Measurements from ENCODE around the gene BRD3OS.

BRD3OS gene

DNA sequence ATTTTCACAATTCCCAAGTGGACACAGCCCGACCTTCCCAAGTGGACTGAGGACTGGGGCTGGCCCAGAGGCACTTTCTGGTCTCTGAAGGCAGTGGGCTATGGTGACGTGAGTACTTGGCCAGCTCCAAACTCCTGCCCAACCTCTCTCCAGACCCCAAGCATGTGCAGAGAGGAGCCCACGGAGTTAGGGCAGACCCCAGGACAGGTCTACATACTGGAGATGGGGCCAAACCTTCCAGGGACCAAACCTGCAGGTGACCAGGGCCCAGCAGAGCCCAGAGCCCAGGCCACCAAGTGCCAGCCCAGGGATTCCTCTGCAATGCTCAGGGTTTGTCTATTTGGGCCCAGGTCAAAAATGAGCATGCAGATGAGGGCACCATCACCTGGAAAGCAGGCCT, 27.2 kb downstream of the BRD3OS start:
- H3K4me1 ChIP-seq (ENCODE audit: control insufficient read depth in 2 of 2, insufficient read depth in 2 of 2, low read length in 2 of 2): peaks cover 20 to 21% of the 10 kb centered on the region in 2 donors

DNA sequence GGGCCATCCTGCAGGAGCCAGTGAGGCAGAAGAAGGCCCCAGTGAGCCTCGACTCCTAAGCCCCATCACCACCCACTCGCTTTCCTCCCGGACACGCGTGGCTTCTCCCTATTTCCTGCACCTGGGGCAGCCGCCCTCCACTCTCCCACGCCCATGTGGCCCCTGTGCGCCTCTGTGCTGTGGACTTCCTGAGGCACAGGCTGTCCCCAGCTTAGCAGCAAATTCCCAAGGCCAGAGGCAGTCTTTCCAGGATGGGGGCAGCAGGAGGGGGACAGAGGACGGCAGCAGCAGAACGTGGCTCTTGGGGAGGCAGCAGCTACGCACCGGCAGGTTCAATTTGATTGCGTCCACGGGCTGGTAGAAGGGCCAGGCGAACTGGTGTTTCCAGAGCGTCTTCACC, 27.7 kb downstream of the BRD3OS start:
- H3K4me3 ChIP-seq (ENCODE audit: low read length in 2 of 2): no peak overlapping the region
- no peaks in the 10 kb centered on the region for H3K27me3 ChIP-seq (ENCODE audit: control insufficient read depth in 2 of 2, insufficient read depth in 2 of 2, low read length in 2 of 2)
- H3K4me1 ChIP-seq (ENCODE audit: control insufficient read depth in 2 of 2, insufficient read depth in 2 of 2, low read length in 2 of 2): peaks cover 20 to 23% of the 10 kb centered on the region in 2 donors
- no peaks in the 10 kb centered on the region for H3K9me3 ChIP-seq (ENCODE audit: control insufficient read depth in 2 of 2, low read length in 2 of 2)
- no peak overlapping the region for H3K27ac ChIP-seq (ENCODE audit: low read depth in 2 of 2, low read length in 2 of 2)
- no peak overlapping the region for H3K9ac ChIP-seq (ENCODE audit: low read depth in 1 of 2, low read length in 2 of 2)
- peaks cover 20 to 37% of the 10 kb centered on the region in 2 donors for H3K36me3 ChIP-seq (ENCODE audit: control insufficient read depth in 2 of 2, insufficient read depth in 2 of 2, low read length in 2 of 2)

More for the DNA sequence above, 27.2 kb downstream of the BRD3OS start:
- no peaks in the 10 kb centered on the region for H3K27me3 ChIP-seq (ENCODE audit: control insufficient read depth in 2 of 2, insufficient read depth in 2 of 2, low read length in 2 of 2)
- H3K4me3 ChIP-seq (ENCODE audit: low read length in 2 of 2): no peak overlapping the region
- H3K36me3 ChIP-seq (ENCODE audit: control insufficient read depth in 2 of 2, insufficient read depth in 2 of 2, low read length in 2 of 2): peaks cover 25 to 41% of the 10 kb centered on the region in 2 donors
- H3K9ac ChIP-seq (ENCODE audit: low read depth in 1 of 2, low read length in 2 of 2): no peak overlapping the region
- no peak overlapping the region for H3K27ac ChIP-seq (ENCODE audit: low read depth in 2 of 2, low read length in 2 of 2)
- H3K9me3 ChIP-seq (ENCODE audit: control insufficient read depth in 2 of 2, low read length in 2 of 2): no peaks in the 10 kb centered on the region

DNA sequence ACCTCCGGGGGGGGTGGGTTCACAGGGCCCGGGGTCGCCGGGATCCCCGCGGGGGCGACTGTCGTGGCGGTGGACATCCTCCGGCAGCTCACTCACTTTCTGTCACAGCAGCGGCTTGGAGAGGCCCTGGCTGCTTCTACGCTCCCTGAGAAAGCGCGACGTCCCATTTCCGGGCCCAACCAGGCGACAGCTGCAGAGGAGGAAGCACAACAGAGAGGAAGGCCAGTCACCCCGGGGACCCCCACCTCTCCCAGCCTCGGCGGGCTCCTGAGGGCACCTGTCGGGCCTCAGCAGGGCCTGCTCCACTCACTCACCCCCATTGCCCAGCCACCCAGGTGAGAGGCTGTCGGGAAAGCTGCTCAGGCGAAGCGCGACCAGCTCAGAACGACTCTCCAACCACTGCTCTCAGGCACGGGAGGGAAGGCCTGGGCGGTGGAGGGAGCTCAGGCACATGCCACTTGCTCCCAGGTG, 28.2 kb downstream of the BRD3OS start:
- H3K36me3 ChIP-seq (ENCODE audit: control insufficient read depth in 2 of 2, insufficient read depth in 2 of 2, low read length in 2 of 2): peaks cover 18 to 34% of the 10 kb centered on the region in 2 donors

DNA sequence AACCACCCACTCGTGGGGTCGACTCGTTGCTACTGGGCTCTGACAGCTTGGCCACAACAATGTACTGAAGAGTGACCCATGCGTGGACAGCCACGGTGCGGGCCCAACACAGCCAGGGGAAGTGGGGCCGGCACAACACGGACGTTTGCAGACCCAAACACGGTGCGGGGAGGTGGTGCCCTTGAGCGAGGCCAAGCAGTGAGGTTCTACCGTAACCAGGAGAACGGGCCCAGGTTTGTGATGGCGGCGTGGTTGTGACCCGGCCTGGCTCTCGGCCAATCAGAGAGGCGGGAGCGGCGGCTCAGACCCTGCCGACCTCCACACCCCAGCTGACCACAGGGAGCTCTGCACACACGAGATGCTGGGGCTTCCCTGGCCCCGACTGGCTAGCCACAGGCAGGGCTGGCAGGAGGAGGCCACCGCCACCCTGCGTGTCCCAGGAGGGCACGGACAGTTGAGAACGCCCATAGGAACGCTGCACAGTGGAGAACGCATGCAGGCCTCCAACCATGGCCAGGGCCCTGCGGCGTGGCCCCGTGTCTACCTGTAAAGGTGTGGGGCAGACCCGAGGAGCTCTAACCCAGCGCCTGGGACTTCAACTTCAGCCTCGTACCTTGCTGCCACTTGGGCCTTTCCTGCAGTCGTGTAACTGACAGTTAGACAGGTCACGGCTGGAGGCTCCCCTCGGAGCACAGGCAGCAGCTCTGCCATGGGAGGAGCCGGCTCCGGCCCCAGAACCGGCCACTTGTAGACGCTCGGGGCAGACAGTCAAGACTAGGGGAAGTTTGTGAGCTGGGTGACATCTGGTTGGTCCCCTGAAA, 28.9 kb downstream of the BRD3OS start:
- no peak overlapping the region for H3K9ac ChIP-seq (ENCODE audit: low read depth in 1 of 2, low read length in 2 of 2)
- peaks cover 20 to 25% of the 10 kb centered on the region in 2 donors for H3K4me1 ChIP-seq (ENCODE audit: control insufficient read depth in 2 of 2, insufficient read depth in 2 of 2, low read length in 2 of 2)
- no peak overlapping the region for H3K27ac ChIP-seq (ENCODE audit: low read depth in 2 of 2, low read length in 2 of 2)
- H3K4me3 ChIP-seq (ENCODE audit: low read length in 2 of 2): no peak overlapping the region
- H3K9me3 ChIP-seq (ENCODE audit: control insufficient read depth in 2 of 2, low read length in 2 of 2): no peaks in the 10 kb centered on the region
- no peaks in the 10 kb centered on the region for H3K27me3 ChIP-seq (ENCODE audit: control insufficient read depth in 2 of 2, insufficient read depth in 2 of 2, low read length in 2 of 2)
- peaks cover 15 to 26% of the 10 kb centered on the region in 2 donors for H3K36me3 ChIP-seq (ENCODE audit: control insufficient read depth in 2 of 2, insufficient read depth in 2 of 2, low read length in 2 of 2)

More for the DNA sequence above, 28.2 kb downstream of the BRD3OS start:
- Histone ChIP-seq H3K9me3 (ENCODE audit: control insufficient read depth in 2 of 2, low read length in 2 of 2) (no peaks in the 10 kb centered on the region), H3K9ac (ENCODE audit: low read depth in 1 of 2, low read length in 2 of 2) (no peak overlapping the region), H3K27me3 (ENCODE audit: control insufficient read depth in 2 of 2, insufficient read depth in 2 of 2, low read length in 2 of 2) (no peaks in the 10 kb centered on the region), H3K4me1 (ENCODE audit: control insufficient read depth in 2 of 2, insufficient read depth in 2 of 2, low read length in 2 of 2) (peaks cover 20 to 23% of the 10 kb centered on the region in 2 donors), H3K27ac (ENCODE audit: low read depth in 2 of 2, low read length in 2 of 2) (no peak overlapping the region), H3K4me3 (ENCODE audit: low read length in 2 of 2) (no peak overlapping the region)

- Histone ChIP-seq H3K4me3 (ENCODE audit: low read length in 2 of 2) (no peak overlapping the region), H3K27me3 (ENCODE audit: control insufficient read depth in 2 of 2, insufficient read depth in 2 of 2, low read length in 2 of 2) (no peaks in the 10 kb centered on the region), H3K9ac (ENCODE audit: low read depth in 1 of 2, low read length in 2 of 2) (no peak overlapping the region), H3K27ac (ENCODE audit: low read depth in 2 of 2, low read length in 2 of 2) (no peak overlapping the region), H3K9me3 (ENCODE audit: control insufficient read depth in 2 of 2, low read length in 2 of 2) (no peaks in the 10 kb centered on the region), H3K36me3 (ENCODE audit: control insufficient read depth in 2 of 2, insufficient read depth in 2 of 2, low read length in 2 of 2) (peaks cover 15 to 20% of the 10 kb centered on the region in 2 donors), H3K4me1 (ENCODE audit: control insufficient read depth in 2 of 2, insufficient read depth in 2 of 2, low read length in 2 of 2) (peaks cover 18 to 32% of the 10 kb centered on the region in 2 donors)
Observed at GRCh38 chr9:134054891-134055811, 29.9 kb downstream of the BRD3OS start.

- Histone ChIP-seq H3K4me3 (ENCODE audit: low read length in 2 of 2) (no peak overlapping the region), H3K9me3 (ENCODE audit: control insufficient read depth in 2 of 2, low read length in 2 of 2) (no peaks in the 10 kb centered on the region), H3K27me3 (ENCODE audit: control insufficient read depth in 2 of 2, insufficient read depth in 2 of 2, low read length in 2 of 2) (no peaks in the 10 kb centered on the region), H3K27ac (ENCODE audit: low read depth in 2 of 2, low read length in 2 of 2) (no peak overlapping the region), H3K9ac (ENCODE audit: low read depth in 1 of 2, low read length in 2 of 2) (no peak overlapping the region), H3K4me1 (ENCODE audit: control insufficient read depth in 2 of 2, insufficient read depth in 2 of 2, low read length in 2 of 2) (peaks cover 18 to 36% of the 10 kb centered on the region in 2 donors), H3K36me3 (ENCODE audit: control insufficient read depth in 2 of 2, insufficient read depth in 2 of 2, low read length in 2 of 2) (peaks cover 7 to 15% of the 10 kb centered on the region in 2 donors)
Observed at GRCh38 chr9:134055981-134056461, 30.7 kb downstream of the BRD3OS start.

- H3K27me3 ChIP-seq (ENCODE audit: control insufficient read depth in 2 of 2, insufficient read depth in 2 of 2, low read length in 2 of 2): no peaks in the 10 kb centered on the region
- peaks cover 18 to 36% of the 10 kb centered on the region in 2 donors for H3K4me1 ChIP-seq (ENCODE audit: control insufficient read depth in 2 of 2, insufficient read depth in 2 of 2, low read length in 2 of 2)
- H3K4me3 ChIP-seq (ENCODE audit: low read length in 2 of 2): no peak overlapping the region
- no peak overlapping the region for H3K9ac ChIP-seq (ENCODE audit: low read depth in 1 of 2, low read length in 2 of 2)
- H3K9me3 ChIP-seq (ENCODE audit: control insufficient read depth in 2 of 2, low read length in 2 of 2): no peaks in the 10 kb centered on the region
- H3K27ac ChIP-seq (ENCODE audit: low read depth in 2 of 2, low read length in 2 of 2): no peak overlapping the region
- H3K36me3 ChIP-seq (ENCODE audit: control insufficient read depth in 2 of 2, insufficient read depth in 2 of 2, low read length in 2 of 2): peaks cover 4 to 10% of the 10 kb centered on the region in 2 donors
Observed at GRCh38 chr9:134056483-134057306, 31.4 kb downstream of the BRD3OS start.

GRCh38 chr9:134057307-134057657, 32.0 kb downstream of the BRD3OS start:
- Histone ChIP-seq H3K27ac (ENCODE audit: low read depth in 2 of 2, low read length in 2 of 2) (no peak overlapping the region), H3K4me1 (ENCODE audit: control insufficient read depth in 2 of 2, insufficient read depth in 2 of 2, low read length in 2 of 2) (peaks cover 18 to 36% of the 10 kb centered on the region in 2 donors), H3K4me3 (ENCODE audit: low read length in 2 of 2) (no peak overlapping the region), H3K9ac (ENCODE audit: low read depth in 1 of 2, low read length in 2 of 2) (no peak overlapping the region), H3K9me3 (ENCODE audit: control insufficient read depth in 2 of 2, low read length in 2 of 2) (no peaks in the 10 kb centered on the region), H3K36me3 (ENCODE audit: control insufficient read depth in 2 of 2, insufficient read depth in 2 of 2, low read length in 2 of 2) (peaks cover 4 to 10% of the 10 kb centered on the region in 2 donors), H3K27me3 (ENCODE audit: control insufficient read depth in 2 of 2, insufficient read depth in 2 of 2, low read length in 2 of 2) (no peaks in the 10 kb centered on the region)

Data from mucosa of rectum (tissue), 2 donors.